Measurements from ENCODE around the gene ZNF124. TPM values are rescaled to one million over a fixed set of nuclear protein-coding genes. Genes with fewer than 3 reads are reported as not detected.

The ZNF124 gene
- polyA plus RNA-seq, 4 donors: 3.2 to 13.6 (median 4.6) TPM

GRCh38 chr1:247107694-247108093 is 64.1 kb downstream of the ZNF124 start:
- Histone ChIP-seq H3K27ac (ENCODE audit: low read depth in 1 of 3, low read length in 2 of 3) (no peak overlapping the region), H3K36me3 (ENCODE audit: control insufficient read depth in 3 of 3, insufficient read depth in 2 of 3, low read depth in 1 of 3, low read length in 3 of 3) (peaks cover 0 to 1% (median 0%) of the 10 kb centered on the region in 3 donors), H3K27me3 (ENCODE audit: control insufficient read depth in 3 of 3, insufficient read depth in 3 of 3, low read length in 3 of 3) (peaks cover 0 to 17% (median 6%) of the 10 kb centered on the region in 3 donors), H3K9me3 (ENCODE audit: control insufficient read depth in 2 of 2, insufficient read depth in 1 of 2, low read depth in 1 of 2, low read length in 1 of 2) (peaks cover 0 to 5% of the 10 kb centered on the region in 2 donors), H3K4me1 (ENCODE audit: control insufficient read depth in 3 of 3, insufficient read depth in 2 of 3, low read depth in 1 of 3, low read length in 2 of 3) (peaks cover 0 to 4% (median 0%) of the 10 kb centered on the region in 3 donors), H3K4me3 (ENCODE audit: low read depth in 1 of 3, low read length in 3 of 3) (no peak overlapping the region)
- 85 to 87% (median 86%) methylated on average over 7 of the region's 7 CpGs for WGBS, 3 donors
- DNase-seq: no peak
- FAIRE-seq: no peak

- DNase-seq: no peak
- 92 to 94% (median 93%) methylated on average over 15 of the region's 15 CpGs for WGBS, 3 donors
- H3K27me3 ChIP-seq (ENCODE audit: control insufficient read depth in 3 of 3, insufficient read depth in 3 of 3, low read length in 3 of 3): peaks cover 0 to 13% (median 4%) of the 10 kb centered on the region in 3 donors
- no peak overlapping the region for H3K27ac ChIP-seq (ENCODE audit: low read depth in 1 of 3, low read length in 2 of 3)
- peaks cover 0 to 9% of the 10 kb centered on the region in 2 donors for H3K9me3 ChIP-seq (ENCODE audit: control insufficient read depth in 2 of 2, insufficient read depth in 1 of 2, low read depth in 1 of 2, low read length in 1 of 2)
- no peak overlapping the region for H3K4me3 ChIP-seq (ENCODE audit: low read depth in 1 of 3, low read length in 3 of 3)
- H3K4me1 ChIP-seq (ENCODE audit: control insufficient read depth in 3 of 3, insufficient read depth in 2 of 3, low read depth in 1 of 3, low read length in 2 of 3): peaks cover 0 to 4% (median 0%) of the 10 kb centered on the region in 3 donors
- H3K36me3 ChIP-seq (ENCODE audit: control insufficient read depth in 3 of 3, insufficient read depth in 2 of 3, low read depth in 1 of 3, low read length in 3 of 3): peaks cover 0 to 11% (median 3%) of the 10 kb centered on the region in 3 donors
- FAIRE-seq: no peak
These were observed 65.9 kb downstream of the ZNF124 start for GRCh38 chr1:247105966-247106365.

Other genes starting within 250 kb of the ZNF124 start
- 10 to 100 TPM in 1 of 4 donors, 1 to 10 TPM in 3; 6.2 to 20.0 (median 8.5) TPM for gene AHCTF1, start 240.1 kb downstream of the ZNF124 start, polyA plus RNA-seq
- 1 to 10 TPM in 3 of 4 donors, not detected in 1; 1.1 to 2.2 (median 1.3) TPM for gene ZNF695, start 164.0 kb downstream of the ZNF124 start, polyA plus RNA-seq
- 1 to 10 TPM in 3 of 4 donors, under 1 TPM in 1; 0.81 to 2.8 (median 2.3) TPM for gene ZNF670, start 93.2 kb downstream of the ZNF124 start, polyA plus RNA-seq
- gene ZNF669, start 67.7 kb downstream of the ZNF124 start, polyA plus RNA-seq: 1 to 10 TPM; 3.6 to 6.8 (median 5.2) TPM
- gene VN1R5, start 84.1 kb upstream of the ZNF124 start, polyA plus RNA-seq: not detected
- gene ZNF496, start 159.8 kb upstream of the ZNF124 start, polyA plus RNA-seq: 10 to 100 TPM in 1 of 4 donors, 1 to 10 TPM in 3; 1.6 to 16.1 (median 5.2) TPM
- gene NLRP3, start 244.2 kb upstream of the ZNF124 start, polyA plus RNA-seq: under 1 TPM in 3 of 4 donors, not detected in 1; 0.81 to 0.94 (median 0.89) TPM